Activated CD4-positive, CD25-positive, alpha-beta regulatory T cell treated with anti-CD3 and anti-CD28 coated beads, Interleukin-2, amount 50 U/mL, for 16 hours (primary cell): ENCODE measurements around the gene IFT20.

Source experiments
- DNase-seq: peaks from one replicate; pipeline ENCODE4 v3.0.0-alpha.2; 2020; ENCODE audit warnings: low read depth, low spot score

IFT20 gene

DNA sequence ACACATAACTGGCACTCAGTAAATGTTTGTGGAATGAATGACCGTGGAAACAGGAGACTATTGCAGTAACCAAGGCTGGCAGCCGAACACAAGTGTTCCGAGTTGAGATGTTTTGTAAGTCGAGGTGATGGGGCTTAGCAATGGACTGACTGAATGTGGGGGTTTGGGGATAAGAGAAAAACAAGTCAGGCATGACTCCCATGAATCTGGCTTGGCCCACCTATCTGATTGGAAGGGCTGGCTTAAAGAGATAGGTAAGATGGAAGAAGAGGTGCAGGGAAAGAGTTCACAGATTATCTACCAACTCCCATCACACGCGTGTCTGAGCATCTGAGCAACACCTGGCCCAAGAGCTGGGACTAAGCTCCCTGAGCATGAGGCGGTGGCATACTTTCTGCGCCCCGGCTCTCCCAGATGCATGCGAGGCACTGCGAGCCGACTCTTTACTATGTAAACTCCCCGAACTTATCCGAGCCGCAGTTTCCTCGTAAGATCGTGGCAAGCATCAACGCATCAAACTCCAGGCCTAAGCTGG lies 539 bp downstream of the IFT20 start:
- no peak for DNase-seq

DNA sequence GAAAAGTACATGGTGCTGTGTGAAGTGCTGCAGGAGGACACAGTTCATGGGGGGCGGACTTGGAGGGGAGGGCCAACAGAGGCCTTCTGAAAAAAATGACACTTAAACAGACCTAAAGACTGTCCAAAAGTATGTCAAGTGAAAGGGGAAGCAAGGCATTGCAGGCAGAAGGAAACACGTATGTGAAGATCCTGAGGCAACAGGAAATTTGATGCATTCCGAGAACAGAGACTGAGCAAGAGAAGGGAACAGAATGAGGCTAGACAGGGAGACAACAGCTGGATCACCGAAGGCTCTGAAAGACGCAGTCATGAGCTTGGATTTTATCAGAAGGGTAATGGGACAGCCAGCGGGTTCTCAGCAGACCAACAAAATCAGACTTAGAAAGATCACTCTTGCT lies 1.1 kb downstream of the IFT20 start:
- no peak for DNase-seq

DNA sequence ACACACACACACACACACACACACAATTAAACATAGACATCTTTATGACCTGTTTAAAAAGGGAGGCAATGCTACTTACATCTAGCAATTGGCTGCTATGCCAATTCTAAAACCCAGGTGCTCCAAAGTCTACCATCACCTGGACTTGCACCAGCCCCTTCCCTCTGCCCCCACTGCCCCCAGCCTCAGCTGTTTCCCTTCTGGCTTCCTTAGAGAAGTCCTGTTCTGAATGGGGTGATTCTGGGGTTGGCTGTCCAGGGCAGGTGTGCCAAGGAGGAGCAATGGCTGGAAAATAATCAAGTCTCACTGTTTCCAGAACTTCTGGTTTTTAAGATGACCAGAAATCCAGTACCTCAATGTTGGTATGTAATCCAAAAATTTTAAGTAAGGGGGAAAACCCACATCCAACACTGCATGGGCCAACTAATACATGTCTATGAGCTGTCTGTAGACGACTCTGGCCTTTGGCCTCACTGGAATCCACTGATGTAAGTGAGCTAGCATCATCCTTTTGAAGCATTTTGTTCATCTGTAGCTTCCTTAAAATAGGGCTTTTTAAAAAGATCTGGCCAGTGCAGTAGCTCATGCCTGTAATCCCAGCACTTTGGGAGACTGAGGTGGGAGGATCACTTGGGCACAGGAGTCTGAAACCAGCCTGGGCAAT lies 2.1 kb downstream of the IFT20 start:
- no peak for DNase-seq

DNA sequence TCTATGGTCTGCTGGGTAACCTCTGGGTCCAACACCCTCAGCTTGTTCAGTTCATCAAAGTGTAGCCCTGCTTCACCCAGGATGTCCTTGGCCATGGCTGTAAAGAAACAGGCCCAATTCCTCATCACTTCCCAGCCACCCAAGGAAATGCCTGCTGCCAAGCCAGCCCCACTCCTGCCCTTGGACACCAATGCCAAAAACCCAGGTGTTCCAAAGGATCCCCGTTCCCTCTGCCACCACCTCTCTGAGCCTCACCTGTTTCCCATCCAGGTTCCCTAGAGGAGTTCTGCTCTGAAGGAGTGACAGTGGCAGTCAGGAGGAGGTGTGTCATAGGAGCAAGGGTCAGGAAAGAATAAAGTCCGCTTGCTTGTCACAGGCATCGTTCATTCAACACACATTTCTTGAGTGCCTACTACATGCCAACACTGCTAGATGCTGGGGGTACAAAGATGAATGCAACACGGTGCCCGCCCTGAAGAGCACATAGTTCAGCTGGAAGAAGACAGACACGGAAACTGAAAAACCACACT lies 3.3 kb downstream of the IFT20 start:
- DNase-seq: no peak

DNA sequence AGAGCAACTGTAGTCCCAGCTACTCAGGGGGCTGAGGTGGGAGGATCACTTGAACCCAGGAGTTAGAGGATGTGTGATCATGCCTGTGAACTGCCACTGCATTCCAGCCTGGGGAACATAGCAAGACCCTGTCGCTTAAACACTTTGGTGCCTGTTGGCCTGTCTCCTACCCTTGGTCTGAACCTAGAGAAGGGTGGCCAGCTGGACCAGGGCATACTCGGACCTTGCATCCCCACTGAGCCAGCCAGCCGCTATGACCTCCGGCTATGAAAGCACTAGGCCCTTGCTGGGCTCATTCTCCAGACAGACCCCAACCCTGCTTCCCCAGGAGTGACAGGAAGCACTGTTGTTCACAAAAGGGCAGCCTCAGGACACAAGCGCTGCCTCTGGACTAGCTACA lies 4.6 kb downstream of the IFT20 start:
- DNase-seq: no peak

DNA sequence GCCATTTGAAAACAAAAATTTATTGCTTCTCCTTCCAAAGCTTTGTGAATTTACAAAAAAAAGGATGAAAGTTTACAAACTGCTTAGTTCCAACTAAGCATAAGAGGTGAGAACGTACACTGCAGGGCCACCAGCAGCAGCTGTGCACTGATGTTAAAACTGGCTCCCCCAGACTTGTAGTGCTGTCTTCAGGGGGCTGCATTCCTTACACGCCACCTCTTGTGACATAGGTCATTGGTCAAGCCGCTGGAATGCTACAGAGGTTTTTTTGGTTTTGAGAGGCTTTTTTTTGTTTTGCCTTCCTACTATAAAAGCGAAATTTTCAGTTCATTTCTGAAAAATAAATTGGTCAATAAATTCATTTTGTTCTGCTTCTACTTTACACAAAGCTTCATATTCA lies 6.9 kb downstream of the IFT20 start:
- no peak for DNase-seq

DNA sequence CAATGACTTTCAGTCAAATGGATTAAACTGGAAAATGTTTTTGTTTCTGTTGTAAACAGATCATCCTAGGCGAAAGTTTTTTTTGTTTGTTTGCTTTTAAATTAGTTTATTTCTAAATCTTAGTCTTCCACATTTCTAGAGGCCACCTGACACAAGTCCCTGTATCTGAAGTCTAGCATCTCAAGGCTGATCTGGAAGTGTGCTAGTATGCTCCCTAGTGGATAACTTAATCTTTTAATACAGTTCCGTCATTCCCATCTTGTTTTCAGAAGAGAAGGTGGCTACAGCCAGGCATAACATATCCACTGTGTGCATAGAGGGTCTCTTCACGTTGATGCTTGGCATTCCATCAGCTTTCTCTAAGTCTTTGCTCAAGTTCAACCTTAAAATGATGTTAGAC lies 7.6 kb downstream of the IFT20 start:
- DNase-seq: no peak

DNA sequence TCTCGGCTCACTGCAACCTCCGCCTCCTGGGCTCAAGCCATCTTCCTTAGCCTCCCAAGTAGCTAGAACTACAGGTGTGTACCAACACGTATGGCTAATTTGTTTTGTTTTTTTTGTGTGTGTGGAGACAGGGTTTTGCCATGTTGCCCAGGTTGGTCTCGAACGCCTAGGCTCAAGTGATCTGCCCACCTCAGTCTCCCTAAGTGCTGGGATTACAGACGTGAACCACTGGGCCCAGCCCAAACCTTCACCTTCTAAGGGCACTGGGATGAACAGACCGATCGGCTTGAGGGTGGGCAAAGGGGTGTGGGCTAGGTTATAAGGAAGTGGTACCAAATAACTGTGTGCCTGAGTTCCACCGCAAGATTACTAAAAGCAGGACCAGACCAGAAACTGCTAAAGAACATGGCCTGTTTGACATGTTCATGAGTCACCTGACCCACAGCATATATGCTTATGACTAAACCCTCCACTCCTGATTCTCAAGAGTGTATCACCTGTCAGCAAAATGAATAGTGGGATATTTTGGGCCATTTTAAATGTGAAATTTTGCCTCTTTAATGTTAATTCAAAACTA lies 8.2 kb downstream of the IFT20 start:
- no peak for DNase-seq

DNA sequence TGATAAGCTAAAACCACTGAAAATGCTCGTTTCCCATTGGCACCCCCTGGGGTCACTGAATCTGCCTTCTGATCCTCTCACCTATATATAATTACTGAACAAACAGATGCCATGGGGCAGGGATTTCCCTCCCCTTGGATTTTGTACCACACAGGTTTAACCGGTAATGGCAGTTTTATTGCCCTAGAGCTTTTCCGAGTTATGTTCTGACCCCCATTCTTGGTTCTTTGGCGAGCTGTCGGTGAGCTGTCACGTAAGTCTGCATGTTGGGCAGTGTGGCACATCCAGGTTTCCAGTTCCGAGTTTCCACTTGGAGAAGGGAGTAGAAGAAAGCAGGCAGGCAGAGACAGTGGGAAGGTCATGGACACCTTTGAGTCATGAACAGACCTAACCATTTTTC lies 9.2 kb downstream of the IFT20 start:
- DNase-seq: no peak

DNA sequence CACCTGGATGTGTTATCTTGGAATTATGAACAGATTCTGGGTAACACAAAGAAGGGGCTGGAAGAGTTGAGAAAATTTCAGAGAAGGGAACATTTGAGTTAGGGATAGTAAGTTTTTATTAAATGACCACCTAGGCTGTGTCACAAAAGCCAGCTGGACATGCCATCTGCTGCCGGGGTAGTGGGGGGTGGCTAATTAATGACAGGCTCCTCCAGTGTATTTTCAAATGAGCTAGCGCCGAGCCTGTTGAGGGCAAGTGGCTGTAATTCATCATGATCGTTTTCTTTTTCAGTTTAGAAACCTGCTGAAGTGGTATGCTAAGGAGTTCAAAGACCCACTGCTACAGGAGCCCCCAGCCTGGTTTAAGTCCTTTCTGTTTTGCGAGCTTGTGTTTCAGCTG lies 10.1 kb downstream of the IFT20 start:
- DNase-seq: no peak

DNA sequence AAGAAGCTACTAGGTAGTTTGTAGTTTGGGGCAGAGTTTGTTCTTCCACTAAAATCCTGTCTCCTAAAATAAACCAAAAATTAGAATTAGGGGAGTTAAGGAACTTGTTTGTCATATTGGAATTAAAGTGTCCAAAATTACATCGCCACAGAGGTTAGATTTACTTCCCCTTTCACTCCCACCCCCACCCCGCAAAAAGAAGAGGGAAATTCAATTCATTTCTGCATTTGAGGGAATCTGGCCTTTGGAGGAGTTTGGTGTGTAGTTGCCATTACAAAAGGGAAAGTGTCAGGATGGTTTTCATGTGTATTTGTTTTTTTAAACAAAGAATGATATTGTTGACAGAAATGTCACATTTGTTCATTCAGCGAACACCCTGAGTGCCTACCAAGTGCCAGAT lies 10.5 kb downstream of the IFT20 start:
- no peak for DNase-seq

DNA sequence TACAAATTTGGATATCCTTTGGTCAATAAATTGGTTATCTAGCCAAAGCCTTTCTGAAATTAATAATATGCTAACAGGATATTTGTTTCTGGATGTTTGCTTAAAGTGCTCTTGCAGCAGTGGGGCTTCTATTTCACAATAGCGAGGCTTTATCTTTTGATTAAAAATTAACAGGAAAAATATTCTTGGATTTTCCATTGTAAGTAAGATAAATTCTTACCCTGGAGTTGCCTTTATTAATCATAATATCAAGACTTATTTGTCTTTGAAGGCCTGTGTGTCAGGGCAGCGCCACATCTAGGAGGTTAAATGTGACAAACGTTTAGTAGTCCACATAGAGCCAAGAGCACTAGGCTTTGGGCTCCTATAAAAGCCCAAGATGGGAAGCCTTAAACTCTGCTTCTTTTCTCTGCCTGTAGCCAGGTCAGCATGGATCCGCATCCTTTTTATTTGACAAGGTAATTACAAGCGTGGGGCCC lies 11.0 kb downstream of the IFT20 start:
- no peak for DNase-seq

DNA sequence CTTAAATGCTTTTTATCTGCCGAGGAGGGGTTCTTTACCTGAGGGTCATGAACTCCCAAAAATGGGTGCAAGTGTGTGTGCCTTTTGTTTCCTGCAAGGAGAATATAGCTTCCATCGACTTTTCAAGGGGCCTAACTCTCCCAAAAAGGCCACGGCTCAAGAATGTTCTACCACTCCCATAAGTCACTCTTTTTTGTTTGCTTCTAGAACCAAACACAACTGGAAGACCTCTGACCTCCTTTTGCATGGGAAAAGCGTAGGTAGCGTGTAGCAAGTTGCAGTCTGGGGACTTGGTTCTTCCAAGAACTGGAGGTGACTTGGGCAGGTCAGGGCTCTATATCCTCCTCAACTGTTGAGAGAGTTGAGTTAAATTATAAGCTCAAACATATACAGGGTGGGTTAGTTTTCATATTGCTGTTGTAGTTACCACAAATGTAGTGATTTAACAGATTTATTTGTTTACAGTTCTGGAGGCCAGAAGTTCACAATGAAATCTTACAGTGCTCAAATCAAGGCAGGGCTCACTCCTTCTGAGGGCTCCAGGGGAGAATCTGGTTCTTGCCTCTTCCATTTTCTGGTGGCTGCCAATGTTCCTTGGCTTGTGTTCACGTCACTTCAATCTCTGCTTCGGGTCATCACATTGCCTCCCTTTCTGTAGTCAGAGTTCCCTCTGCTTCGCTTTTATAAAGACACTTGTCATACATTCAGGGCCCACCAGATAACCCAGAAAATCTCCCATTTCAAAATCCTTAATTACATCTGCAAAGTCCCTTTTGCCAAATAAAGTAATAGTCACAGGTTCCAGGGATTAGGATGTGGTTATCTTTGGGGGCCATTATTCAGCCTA lies 14.8 kb downstream of the IFT20 start:
- DNase-seq: no peak

DNA sequence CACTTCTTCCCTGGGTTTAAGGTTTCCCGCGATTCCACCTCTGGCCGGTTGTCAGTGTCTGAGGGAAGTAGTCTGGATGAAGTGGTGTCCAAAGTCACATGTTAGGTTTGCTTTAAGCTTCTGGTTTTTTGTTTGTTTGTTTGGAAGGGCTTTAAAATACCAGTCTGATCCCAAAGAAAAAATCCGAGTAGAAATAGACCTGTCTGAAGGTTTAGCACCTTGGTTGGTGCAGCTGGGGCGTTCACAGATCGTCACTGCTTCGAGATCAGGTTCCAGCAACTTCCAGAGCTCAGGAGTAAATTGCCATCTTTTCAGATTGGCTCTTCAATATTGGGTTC lies 15.7 kb downstream of the IFT20 start:
- DNase-seq: no peak

DNA sequence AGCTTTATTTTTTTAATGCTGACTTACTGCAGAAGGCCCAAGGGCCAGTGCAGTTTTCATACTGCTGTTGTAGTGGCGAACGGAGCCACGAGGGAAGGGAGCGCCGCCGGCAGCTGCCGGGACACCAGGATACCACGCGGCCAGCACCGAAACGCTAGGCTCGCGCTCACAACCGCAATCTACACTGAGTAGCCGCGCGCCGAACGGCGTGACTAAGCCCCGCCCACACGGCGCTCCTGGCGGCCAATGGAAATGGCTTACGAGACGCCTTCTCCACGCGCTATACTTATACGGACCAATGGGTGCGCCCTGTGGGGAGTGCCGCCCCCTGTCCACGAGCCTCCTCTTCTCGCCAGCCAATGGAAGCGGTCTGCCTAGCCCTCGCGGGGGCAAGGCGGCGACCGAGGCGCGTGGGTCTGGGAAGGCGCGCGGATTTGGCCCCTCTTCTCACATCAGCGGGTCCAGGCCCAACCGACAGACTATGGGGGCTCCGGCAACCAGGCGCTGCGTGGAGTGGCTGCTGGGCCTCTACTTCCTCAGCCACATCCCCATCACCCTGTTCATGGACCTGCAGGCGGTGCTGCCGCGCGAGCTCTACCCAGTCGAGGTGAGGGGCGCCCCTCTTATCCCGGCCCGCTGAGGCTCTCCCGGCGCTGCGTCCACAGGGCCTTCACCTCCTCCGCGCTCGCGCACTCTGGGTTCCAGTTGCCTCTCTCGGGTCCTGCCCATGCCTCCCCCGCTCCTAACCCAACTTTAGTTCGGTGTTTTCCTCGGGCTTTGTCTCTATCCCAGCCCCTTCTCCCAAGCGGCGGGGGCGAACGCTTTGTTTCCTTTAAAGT lies 16.3 kb downstream of the IFT20 start, which contains the start of gene TMEM97:
Gene TMEM97, plus strand, starts transcription at position 442 of the 839 bp plus-strand sequence. Its CDS starts 40 bp downstream, at position 482.
- peak; percentile 92 for DNase-seq

DNA sequence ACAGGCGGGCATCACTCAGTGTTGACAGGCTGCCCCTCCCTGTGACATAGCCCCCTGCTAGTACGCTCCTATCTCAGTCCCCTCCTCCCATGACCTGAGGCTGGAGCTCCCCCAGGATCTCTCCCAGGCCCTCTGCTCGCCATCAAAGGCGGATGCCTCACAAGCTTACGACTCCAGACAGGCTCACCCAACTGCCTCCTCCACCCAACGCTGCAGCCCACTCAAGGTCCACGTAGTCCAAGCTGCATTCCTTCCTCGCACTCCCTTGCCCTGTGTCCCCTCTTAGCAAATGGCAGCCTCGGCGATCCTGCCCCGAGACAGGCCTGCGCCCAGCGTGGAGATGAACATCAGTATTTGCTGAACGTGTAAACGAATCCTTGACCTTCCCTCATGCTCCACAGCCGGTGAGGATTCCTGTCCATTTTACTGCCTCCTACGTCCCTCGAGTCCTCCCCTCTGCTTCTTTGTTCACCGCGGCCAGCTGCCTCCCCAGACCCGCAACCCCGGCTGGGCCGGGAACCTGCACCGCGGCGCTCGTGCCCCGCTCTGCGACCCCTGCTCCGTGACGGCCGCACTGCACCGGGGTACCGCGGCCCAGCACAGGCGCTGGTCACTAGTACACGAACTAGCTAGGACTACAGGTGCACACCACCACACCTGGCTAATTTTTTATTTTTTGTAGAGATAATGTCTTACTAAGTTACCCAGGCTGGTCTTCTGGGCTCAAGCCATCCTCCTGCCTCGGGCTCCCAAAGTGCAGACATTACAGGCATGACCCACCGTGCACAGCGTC lies 17.1 kb downstream of the IFT20 start:
- DNase-seq: no peak

DNA sequence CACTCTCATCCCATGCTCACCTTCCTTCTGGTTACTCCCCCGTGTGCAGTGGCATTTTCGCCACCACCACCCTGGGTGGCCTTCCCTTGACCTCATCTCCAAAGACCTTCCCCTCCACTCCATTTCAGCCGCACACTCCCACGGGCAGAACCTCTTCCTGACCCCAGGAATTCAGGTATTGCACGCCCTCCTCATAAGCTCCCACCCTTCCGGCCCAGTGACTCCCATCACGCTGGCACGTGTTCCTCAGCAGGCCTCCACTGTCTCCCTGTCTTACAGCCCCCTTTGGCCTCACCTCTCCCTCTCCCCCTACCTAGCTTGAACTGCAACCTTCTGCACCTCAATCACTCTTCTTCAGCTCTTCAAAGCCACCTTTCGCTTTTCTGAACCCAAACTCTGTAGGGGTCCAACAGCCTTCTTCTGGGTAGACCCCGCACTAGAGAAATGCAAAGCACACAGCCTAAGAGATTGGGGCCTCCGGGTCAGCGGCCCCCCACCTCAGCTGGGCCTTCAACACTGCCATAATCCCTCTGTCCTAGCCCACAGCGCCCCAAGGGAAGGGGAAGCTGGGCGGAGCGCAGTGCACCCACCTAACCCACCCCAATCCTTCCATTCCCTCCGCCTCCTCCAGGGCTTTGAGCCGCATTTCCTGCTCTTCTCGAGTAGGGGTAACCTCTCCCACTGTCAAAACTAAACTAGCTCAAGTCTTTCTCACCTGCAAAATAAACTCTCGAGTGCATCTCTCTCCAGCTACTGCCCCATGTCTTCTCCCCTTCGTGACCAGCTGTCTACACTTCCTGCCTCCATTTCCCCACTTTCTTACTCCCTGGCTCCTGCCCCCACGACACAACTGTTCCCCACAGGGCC lies 17.9 kb downstream of the IFT20 start:
- DNase-seq: no peak

DNA sequence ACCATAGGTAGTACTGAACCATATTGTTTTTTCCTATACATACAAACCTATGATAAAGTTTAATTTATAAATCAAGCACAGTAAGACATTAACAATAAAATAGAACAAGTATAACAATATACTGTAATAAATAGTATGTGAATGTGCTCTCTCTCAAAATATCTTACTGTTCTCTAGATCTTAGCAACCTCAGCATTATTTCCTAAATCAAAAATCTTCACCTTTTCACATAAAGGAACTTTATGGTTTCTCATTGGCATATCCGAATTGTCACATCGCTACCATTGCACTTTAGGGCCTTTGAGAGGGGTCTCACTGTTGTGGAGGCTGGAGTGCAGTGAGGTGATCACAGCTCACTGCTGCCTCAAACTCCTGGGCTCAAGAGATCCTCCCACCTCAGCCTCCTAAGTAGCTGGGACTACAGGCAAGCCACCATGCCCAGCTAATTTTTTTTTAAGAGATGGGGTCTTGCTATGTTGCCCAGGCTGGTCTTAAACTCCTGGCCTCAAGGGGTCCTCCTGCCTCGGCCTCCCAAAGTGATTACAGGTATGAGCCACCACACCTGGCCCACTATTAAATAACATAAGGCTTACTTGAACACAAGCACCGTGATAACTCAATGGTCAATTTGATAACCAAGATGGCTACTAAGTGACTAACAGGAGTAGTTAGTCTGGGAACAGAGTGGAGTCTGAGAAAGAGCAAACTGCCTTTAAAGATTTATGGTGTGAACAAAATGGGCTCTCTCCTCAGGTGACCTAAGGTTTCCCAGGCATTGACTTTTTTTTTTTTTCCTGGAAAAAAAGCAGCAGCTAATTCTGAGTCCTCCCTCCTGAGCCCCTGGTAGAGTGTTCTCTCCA lies 19.2 kb downstream of the IFT20 start:
- no peak for DNase-seq

DNA sequence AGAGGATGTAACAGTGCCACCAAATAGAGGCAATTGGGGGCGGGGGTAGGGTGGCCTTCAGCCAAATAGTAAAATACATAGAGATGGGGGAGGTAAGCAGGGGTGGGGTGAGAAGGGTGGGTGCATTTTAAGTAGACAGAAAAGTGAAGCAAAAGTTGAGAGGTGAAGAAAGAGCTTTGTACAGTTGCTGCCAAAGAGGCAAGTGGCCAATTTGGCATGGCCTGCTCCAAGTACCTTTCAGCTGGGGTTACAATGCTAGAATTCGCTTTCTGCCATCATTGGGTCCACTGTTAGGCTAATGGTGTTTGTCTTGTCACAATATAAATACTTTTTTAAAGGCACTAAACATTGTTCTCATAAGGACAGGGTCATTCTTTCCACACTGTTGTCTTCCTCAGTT lies 21.4 kb downstream of the IFT20 start:
- no peak for DNase-seq
